Adrenal gland (tissue), 12 donors: ENCODE results near the gene MID1. TPM values are rescaled to one million over a fixed set of nuclear protein-coding genes. Genes with fewer than 3 reads are reported as not detected.

Experiments used
- DNase-seq, 7 donors: peaks; one replicate each; pipeline ENCODE4 v3.0.0-alpha.2; 2019 to 2020
- H3K27ac ChIP-seq, 5 donors: fragments of 200-600 bp; sonication (generic) in 4 of 5; 1 replicate in 3 of 5; 2 replicates in 2 of 5; pipeline versions ENCODE4 v1.5.1 to v1.8.0; 2016 to 2020; ENCODE audit warnings: mild to moderate bottlenecking in 1 of 5
- H3K27me3 ChIP-seq: fragments of 200-600 bp; 2 replicates; pipeline ENCODE4 v1.8.0; 2021
- H3K36me3 ChIP-seq, 2 donors: fragments of 200-600 bp; replicated peaks in 1 of 2; 1 replicate in 1 of 2; 2 replicates in 1 of 2; pipeline versions ENCODE4 v1.5.1 to v1.8.0; 2018 to 2022
- H3K4me1 ChIP-seq, 2 donors: fragments of 200-600 bp; replicated peaks in 1 of 2; 1 replicate in 1 of 2; 2 replicates in 1 of 2; pipeline versions ENCODE4 v1.5.1 to v1.8.0; 2018 to 2021
- H3K4me3 ChIP-seq, 4 donors: fragments of 200-600 bp; sonication (generic) in 3 of 4; one replicate each; pipeline ENCODE4 v1.5.1; 2016 to 2018
- H3K9me3 ChIP-seq, 3 donors: fragments of 200-600 bp; sonication (generic) in 1 of 3; replicated peaks in 1 of 3; 1 replicate in 2 of 3; 2 replicates in 1 of 3; pipeline versions ENCODE4 v1.5.1 to v1.8.0; 2016 to 2021
- CTCF ChIP-seq, 6 experiments: fragments of 450-650 bp in 4 of 6; fragments of 200-600 bp in 2 of 6; sonication (generic) in 1 of 6; IDR thresholded peaks; 1 replicate in 5 of 6; 2 replicates in 1 of 6; pipeline versions ENCODE4 v1.5.1 to v1.8.0; 2016 to 2021; ENCODE audit warnings: antibody characterized with exemption in 6 of 6, mild to moderate bottlenecking in 2 of 6, moderate library complexity in 1 of 6
- POLR2A ChIP-seq, 2 donors: fragments of 450-650 bp; IDR thresholded peaks; one replicate each; pipeline ENCODE4 v1.6.1; 2017; ENCODE audit warnings: antibody characterized with exemption in 2 of 2, mild to moderate bottlenecking in 2 of 2, moderate library complexity in 1 of 2
- WGBS, 4 donors: extraction: QIAGEN DNeasy Blood & Tissue Kit in 2 of 4; methylation state at CpG; one replicate each; pipeline versions ENCODE4 v1.1.5 to v1.1.7; 2013 to 2017; 5-methylcytosine and 5-hydroxymethylcytosine counted together
- intact Hi-C, 2 donors: fragments of 100-400 bp; cut with DNase I; formaldehyde crosslinking; loops; one replicate each; pipeline versions ENCODE4 v1.14.1 to v1.15.0; 2022 to 2023
- polyA plus RNA-seq, 3 donors: library from polyadenylated mRNA; stranded (reverse); fragments of 200-250 nt in 2 of 3; fragments of 350-450 nt in 1 of 3; fragmentation: Illumina TruSeq in 1 of 3; extraction: RNeasy Lipid Tissue Mini Kit (QIAGEN cat#74804) in 1 of 3; gene quantifications; one replicate each; pipeline ENCODE4 v1.2.3, GENCODE V29; 2013 to 2014
- total RNA-seq, 9 donors: library from RNA; depleted of rRNA in 4 of 9; stranded (reverse); fragments of >200 nt in 4 of 9; fragments of 120-200 nt in 1 of 9; fragmentation: NEBNext Ultra II Directional in 1 of 9; extraction: Animal tissue kit (Norgen Biotek cat#: 25700) in 1 of 9; gene quantifications; one replicate each; pipeline versions ENCODE4 v1.1.0 to v1.2.4, GENCODE V29; 2013 to 2023
- donor health status: healthy with polysubstance abuse.
- donor health status: Bipolar disorder and iron deficiency.
- donor health status: DM: yes; HTN: yes; CAD: no.
- donor health status: DM: no; HTN: no; CAD: no.
- donor health status: DM: no; HTN: no; CAD: no.
- donor health status: DM: yes; HTN: yes; CAD: no.

MID1 gene
- total and polyA plus RNA-seq, 12 donors = 3.6 to 19.4 (median 7.7) TPM

GRCh38 chrX:10474510-10474909 is 145.9 kb downstream of the MID1 start:
- Histone ChIP-seq H3K4me3 (no peak overlapping the region), H3K27me3 (no peaks in the 10 kb centered on the region), H3K4me1 (no peaks in the 10 kb centered on the region), H3K27ac (no peak overlapping the region), H3K9me3 (no peaks in the 10 kb centered on the region), H3K36me3 (no peaks in the 10 kb centered on the region)
- WGBS, 4 donors = 52 to 75% (median 70%) methylated on average over 1 of the region's 1 CpG
- TF ChIP-seq CTCF (IDR thresholded peaks at IDR 0.05) = no peak
- intact Hi-C loops = no loop called here
- no peak for DNase-seq

GRCh38 chrX:10471418-10471817 is 149.0 kb downstream of the MID1 start:
- Histone ChIP-seq H3K27ac (no peak overlapping the region), H3K27me3 (no peaks in the 10 kb centered on the region), H3K4me1 (no peaks in the 10 kb centered on the region), H3K9me3 (no peaks in the 10 kb centered on the region), H3K36me3 (no peaks in the 10 kb centered on the region), H3K4me3 (no peak overlapping the region)
- WGBS, 4 donors = 68 to 92% (median 80%) methylated on average over 3 of the region's 3 CpGs
- intact Hi-C loops = no loop called here
- DNase-seq = no peak
- no peak for TF ChIP-seq CTCF (IDR thresholded peaks at IDR 0.05)
- TF ChIP-seq POLR2A (IDR thresholded peaks at IDR 0.05) = no peak

- no peak for DNase-seq
- Histone ChIP-seq H3K27me3 (no peaks in the 10 kb centered on the region), H3K9me3 (no peaks in the 10 kb centered on the region), H3K36me3 (no peaks in the 10 kb centered on the region), H3K27ac (no peak overlapping the region), H3K4me3 (no peak overlapping the region), H3K4me1 (no peaks in the 10 kb centered on the region)
- TF ChIP-seq CTCF (IDR thresholded peaks at IDR 0.05) (no peak), POLR2A (IDR thresholded peaks at IDR 0.05) (no peak)
- intact Hi-C loops = no loop called here
These were observed 150.4 kb downstream of the MID1 start for GRCh38 chrX:10470009-10470408.

- Histone ChIP-seq H3K36me3 (no peaks in the 10 kb centered on the region), H3K4me3 (no peak overlapping the region), H3K9me3 (no peaks in the 10 kb centered on the region), H3K27me3 (no peaks in the 10 kb centered on the region), H3K4me1 (no peaks in the 10 kb centered on the region), H3K27ac (no peak overlapping the region)
- intact Hi-C loops = no loop called here
- 56 to 86% (median 68%) methylated on average over 3 of the region's 3 CpGs for WGBS, 4 donors
- TF ChIP-seq CTCF (IDR thresholded peaks at IDR 0.05) (no peak), POLR2A (IDR thresholded peaks at IDR 0.05) (no peak)
- DNase-seq = no peak
These were observed 152.6 kb downstream of the MID1 start for GRCh38 chrX:10467793-10468192.
